GM21737 (cell line): Measurements from ENCODE around the gene AMH.

Source experiments
- ATAC-seq: cut with Tn5 transposase; IDR thresholded peaks from one replicate; pipeline ENCODE4 v1.9.1; 2021; ENCODE audit warnings: mild to moderate bottlenecking, moderate library complexity; ENCODE audit not compliant: unreplicated experiment

AMH gene

GRCh38 chr19:2221250-2221831 is 27.8 kb upstream of the AMH start:
- no peak for ATAC-seq

- no peak for ATAC-seq
These were observed 27.2 kb upstream of the AMH start for GRCh38 chr19:2221918-2222317.

GRCh38 chr19:2223391-2223790 is 25.7 kb upstream of the AMH start:
- ATAC-seq = no peak

- ATAC-seq = no peak
These were observed 25.2 kb upstream of the AMH start for GRCh38 chr19:2223959-2224358.

GRCh38 chr19:2224754-2225349 is 24.3 kb upstream of the AMH start:
- ATAC-seq = no peak

GRCh38 chr19:2225415-2226050 is 23.6 kb upstream of the AMH start:
- no peak for ATAC-seq

- ATAC-seq = no peak
These were observed 22.9 kb upstream of the AMH start for GRCh38 chr19:2226051-2226839.

GRCh38 chr19:2226840-2227360 is 22.2 kb upstream of the AMH start:
- no peak for ATAC-seq

GRCh38 chr19:2227415-2228156 is 21.5 kb upstream of the AMH start:
- no peak for ATAC-seq

- ATAC-seq = no peak
These were observed 20.7 kb upstream of the AMH start for GRCh38 chr19:2228157-2229030.

- no peak for ATAC-seq
These were observed 19.8 kb upstream of the AMH start for GRCh38 chr19:2229103-2230032.

- no peak for ATAC-seq
These were observed 19.0 kb upstream of the AMH start for GRCh38 chr19:2230033-2230531.

- ATAC-seq = no peak
These were observed 18.2 kb upstream of the AMH start for GRCh38 chr19:2230807-2231533.

- no peak for ATAC-seq
These were observed 17.4 kb upstream of the AMH start for GRCh38 chr19:2231621-2232221.

GRCh38 chr19:2232286-2233151 is 16.6 kb upstream of the AMH start:
- no peak for ATAC-seq

GRCh38 chr19:2233601-2234280 is 15.4 kb upstream of the AMH start:
- no peak for ATAC-seq
